HG02588 (cell line): ENCODE measurements around the gene CD177.
"Not testable (repeated sequence)": the region's sequence is repeated elsewhere in the genome, so short reads cannot be mapped to it uniquely, and the experiment has no call there.

Source experiments
- ATAC-seq: cut with Tn5 transposase; IDR thresholded peaks from one replicate; pipeline ENCODE4 v1.9.1; 2021; ENCODE audit warnings: mild to moderate bottlenecking, moderate library complexity; ENCODE audit not compliant: unreplicated experiment

The CD177 gene

DNA sequence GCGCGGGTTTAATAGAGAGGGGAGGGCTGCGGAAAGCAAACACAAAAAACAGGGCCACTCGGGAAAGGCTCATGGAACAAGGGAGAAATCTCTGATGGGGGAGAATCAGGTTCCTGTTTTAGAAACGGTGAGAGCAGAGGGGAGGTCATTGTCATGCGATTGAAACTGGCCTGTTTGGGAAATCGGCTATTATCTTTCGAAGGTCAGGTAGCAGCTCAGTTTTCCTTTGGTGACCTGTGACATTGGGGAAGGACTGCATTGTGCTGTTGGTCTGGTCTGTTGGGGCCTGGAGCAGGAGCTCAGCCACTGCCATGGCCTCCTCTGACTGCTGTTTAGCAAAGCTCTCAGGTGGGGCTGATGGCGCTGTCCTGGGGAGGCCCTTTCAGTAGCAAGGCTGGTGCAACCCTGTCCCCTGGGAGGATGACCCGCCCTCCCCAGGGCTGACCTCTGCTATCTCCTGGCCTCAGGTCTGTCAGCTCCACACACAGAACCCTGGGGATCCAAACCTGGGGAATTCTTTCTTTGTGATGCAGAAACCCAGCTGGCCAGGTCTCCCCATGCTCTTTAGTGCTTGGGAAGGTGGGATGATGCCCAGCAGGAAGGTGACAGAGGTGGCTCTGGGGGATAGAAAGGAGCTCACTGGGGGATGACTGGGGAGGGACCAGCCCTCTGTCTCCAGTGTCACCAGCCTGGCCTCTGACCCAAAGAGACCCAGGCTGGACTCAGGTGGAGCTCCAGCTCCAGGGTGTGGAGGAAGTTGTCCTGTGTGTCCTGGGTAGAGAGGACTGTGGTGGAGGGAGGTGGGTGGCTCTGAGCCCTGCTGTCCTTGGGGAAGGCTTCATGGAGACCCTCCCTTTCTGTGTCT is 21.2 kb upstream of the CD177 start:
- ATAC-seq: no peak

DNA sequence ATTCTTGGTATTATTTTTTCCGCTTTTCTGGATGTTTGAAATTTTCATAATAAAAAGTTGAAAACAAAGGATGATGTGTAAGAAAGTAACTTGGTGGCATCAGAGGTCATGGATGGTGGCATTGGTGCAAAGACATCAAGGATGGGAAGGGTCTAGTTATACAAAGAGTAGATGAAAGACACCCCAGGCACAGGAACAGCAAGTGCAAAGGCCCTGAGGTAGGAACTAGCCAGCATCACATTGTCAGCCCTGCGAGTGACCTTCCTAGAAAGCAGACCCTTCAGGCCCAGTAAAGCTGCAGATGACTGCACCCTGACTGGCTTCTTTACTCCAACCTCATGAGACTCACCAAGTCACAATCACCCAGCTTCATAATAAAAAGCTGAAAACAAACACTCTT is 17.0 kb upstream of the CD177 start:
- not testable (repeated sequence) for ATAC-seq

DNA sequence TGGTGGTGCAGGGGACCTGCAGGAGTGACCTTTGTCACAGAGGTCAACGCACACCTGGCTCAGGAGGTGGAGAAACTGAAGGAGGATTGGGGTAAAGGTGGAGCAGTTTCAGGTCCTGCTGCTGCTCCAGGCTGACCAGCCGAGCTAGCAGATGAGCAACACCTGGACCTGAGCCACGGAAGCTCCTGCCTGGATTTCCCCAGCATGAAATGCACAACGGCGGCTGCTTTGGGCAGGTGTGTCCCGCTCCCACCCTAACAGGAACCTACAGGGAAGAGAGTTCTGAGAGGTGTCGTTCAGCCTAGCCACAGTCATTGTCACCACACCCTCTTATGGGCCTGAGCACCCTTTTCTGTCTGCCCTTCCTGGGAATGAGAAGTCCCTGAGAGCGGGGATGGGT is 15.7 kb upstream of the CD177 start:
- no peak for ATAC-seq

DNA sequence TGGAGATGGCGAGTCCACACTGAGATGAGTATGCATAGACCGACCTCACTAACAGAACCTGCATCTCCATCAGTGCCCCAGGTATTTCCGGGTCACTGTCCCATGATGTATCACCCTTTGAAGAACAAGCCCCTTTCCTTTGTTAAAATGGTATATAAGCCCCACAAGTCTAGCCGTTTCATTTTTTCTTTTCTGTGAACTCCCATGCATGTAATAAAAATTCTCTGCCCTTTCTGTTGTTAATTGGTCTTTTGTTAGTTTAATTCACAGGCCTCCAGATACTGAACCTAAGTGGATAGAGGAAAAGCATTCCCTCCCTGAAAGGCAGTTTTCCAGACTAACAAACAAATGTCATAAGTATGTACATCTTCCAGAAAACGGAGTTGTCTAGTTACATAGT is 15.0 kb upstream of the CD177 start:
- no peak for ATAC-seq

DNA sequence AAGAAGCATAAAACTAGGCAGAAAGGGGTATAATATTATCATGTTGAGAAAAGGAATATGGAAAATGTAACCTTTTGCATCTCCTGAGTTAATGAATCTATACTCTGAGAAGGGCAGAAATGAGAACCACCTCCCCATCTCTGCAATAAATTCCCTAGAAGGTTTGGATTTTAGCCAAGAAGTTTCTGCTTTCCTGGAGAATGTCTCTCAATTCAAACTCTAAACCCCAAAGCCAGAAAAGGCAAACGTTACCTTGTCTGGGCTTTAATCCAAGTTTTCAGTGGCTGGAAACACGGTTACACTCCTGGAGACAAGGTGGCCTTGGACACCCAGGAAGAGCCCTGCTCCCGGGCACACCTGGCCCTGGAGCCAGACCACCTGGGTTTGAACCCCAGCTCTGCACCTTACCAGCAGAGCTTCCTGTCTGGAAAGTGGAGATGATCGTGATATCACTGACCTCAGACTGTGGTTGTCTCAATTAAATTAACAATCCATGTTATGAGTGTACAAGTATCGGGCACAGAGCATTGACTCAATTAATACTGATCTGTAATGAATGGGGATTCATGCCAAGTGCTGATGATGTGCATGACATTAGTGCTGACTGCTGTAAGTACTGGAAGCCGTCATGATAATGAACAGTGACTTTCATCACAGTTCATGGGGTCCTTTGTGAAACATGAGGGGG is 14.1 kb upstream of the CD177 start:
- ATAC-seq: not testable (repeated sequence)

DNA sequence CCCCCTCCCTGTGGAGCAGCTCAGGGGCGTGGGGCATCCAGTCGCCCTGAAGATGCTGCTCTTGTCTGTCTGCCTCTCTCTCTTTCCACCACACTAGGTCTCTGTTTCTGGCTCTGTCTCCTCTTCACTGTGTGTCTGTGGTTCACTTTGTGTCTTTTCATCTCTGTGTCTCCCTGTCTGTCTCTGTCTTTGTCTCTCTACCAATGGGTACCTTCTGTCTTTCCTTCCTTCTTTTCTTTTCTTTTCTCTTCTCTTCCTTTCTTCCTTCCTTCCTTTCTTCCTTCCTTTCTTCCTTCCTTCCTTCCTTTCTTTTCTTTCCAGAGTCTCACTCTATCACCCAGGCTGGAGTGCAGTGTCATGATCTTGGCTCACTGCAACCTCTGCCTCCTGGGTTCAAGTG is 13.4 kb upstream of the CD177 start:
- ATAC-seq: not testable (repeated sequence)

DNA sequence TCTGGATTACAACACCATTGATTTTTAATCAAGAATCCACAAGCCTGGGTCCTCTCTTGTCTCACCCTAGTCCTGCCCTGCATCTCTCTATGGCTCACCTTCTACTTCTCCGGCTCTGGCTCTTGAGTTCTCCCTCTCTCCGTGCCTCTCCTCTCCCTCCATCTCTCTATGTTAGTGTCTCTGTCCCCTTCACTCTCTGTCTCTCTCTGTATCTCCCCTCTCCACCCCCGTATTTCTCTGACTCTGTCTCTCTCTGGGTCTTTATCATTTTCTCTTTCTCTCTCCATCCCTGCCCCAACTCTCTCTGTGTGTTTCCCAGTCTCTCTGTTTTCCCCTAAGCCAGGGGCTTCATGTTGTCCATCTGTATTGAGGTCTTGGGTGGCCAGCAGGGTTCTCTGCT is 12.4 kb upstream of the CD177 start:
- not testable (repeated sequence) for ATAC-seq

- not testable (repeated sequence) for ATAC-seq
Observed at GRCh38 chr19:43342104-43342503, 11.4 kb upstream of the CD177 start.

- ATAC-seq: not testable (repeated sequence)
Observed at GRCh38 chr19:43344347-43344925, 9.1 kb upstream of the CD177 start.

DNA sequence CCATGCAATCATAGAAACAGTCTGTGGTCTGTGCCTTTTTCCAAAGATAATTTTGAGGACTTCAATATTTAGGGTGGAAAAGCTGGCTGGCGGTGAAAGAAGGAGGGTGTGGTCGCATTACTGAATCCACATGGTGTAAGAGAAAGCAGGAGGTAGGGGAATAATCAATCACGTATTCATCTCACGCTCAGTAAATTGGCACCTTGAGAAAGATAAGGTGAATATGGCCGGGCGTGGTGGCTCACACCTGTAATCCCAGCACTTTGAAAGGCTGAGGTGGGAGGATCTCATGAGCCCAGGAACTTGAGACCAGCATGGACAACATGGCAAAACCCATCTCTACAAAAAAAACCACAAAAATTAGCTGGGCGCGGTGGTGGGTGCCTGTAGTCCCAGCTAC is 3.7 kb upstream of the CD177 start:
- not testable (repeated sequence) for ATAC-seq

DNA sequence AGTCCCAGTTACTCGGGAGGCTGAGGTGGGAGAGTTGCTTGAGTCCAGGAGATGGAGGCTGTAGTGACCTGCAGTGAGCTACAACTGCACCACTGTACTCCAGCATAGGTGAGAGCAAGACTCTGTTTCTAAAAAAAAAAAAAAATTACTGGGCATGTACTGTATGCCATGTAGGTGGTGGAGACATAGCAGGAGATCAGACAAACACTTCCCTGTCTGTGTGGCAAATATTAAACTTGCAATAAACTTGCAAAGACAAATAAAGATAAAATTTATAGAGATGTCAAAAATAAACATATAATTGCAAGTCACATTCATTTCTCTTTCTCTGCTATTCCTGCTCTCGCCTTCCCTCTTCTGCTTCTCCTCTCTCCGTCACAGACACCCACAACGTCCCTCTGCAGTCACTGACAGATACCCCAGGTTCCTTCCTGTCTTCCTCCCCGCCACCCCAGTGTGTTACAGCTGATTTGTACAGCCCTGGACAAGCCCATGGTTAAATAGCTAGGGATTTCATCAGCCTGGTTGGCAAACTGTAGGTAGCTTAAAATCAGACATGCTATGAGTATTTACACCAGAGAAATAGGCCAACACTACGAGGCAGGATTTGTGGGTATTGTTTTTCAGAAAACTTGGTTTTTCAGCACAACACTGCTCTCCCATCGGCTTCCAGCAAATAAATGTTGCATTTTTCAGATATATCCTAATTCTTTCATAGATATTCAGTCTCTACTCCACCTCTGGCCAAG is 1.3 kb upstream of the CD177 start:
- ATAC-seq: no peak

DNA sequence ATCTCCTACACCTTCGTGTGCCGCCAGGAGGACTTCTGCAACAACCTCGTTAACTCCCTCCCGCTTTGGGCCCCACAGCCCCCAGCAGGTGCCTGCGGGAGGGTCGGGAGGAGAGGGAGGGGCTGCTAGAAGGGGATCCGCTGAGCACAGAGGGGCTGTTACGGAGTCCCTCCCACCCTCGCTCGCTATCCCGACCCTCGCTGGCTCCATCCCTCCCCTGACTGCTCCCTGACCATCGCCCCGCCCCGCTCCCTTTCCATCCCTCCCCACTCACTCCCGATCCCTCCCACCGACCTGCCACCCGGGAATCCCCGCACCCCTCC is 780 bp downstream of the CD177 start:
- ATAC-seq: no peak

GRCh38 chr19:43356749-43357148 is 3.3 kb downstream of the CD177 start:
- not testable (repeated sequence) for ATAC-seq

- ATAC-seq: no peak
Observed at GRCh38 chr19:43362179-43362578, 8.7 kb downstream of the CD177 start.

- ATAC-seq: no peak
Observed at GRCh38 chr19:43362745-43363144, 9.3 kb downstream of the CD177 start.

GRCh38 chr19:43365677-43366076 is 12.2 kb downstream of the CD177 start:
- not testable (repeated sequence) for ATAC-seq

DNA sequence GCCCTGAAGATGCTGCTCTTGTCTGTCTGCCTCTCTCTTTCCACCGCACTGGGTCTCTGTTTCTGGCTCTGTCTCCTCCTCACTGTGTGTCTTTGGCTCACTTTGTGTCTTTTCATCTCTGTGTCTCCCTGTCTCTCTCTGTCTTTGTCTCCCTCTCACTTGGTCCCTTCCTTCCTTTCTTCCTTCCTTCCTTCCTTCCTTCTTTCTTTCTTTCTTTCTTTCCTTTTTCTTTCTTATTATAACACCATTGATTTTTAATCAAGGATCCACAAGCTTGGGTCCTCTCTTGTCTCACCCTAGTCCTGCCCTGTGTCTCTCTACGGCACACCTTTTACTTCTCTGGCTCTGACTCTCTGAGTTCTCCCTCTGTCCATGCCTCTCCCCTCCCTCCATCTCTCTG is 14.3 kb downstream of the CD177 start:
- no peak for ATAC-seq

DNA sequence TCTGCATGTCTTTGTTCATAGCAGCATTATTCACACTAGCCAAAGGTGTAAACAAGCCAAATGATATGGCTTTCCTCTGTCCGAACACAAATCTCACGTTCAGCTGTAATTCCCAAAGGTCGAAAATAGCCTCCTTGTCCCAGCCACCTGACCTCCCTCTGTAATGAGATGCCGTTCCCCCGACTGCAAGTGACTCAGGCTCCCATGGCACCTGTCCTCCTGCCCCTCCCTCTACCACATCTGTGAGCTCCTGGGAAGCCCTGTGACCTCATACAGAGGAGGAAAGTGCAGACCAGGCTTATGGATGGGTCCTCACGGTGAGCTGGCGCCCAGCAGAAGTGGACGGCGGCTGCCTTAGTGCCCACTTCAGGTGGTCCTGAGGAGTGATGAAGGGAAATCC is 15.4 kb downstream of the CD177 start:
- ATAC-seq: not testable (repeated sequence)

DNA sequence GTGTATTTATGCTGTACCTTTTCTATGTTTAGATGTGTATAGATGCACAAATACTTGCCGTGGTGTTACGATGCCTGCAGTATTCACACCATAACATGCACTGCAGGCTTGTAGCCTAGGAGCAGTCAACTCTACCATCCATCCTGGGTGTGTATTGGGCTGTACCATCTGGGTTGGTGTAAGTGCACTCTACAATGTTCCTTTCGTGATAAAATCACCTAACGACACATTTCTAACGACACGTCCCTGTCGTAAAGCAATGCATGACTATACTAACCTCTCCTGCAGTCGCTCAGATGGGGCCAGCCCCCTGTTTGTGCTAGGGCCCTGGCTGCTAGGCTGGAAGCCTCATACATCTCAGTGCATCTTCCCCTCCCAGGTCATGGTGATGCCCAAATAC is 18.4 kb downstream of the CD177 start:
- no peak for ATAC-seq

- ATAC-seq: no peak
Observed at GRCh38 chr19:43372462-43372861, 19.0 kb downstream of the CD177 start.

DNA sequence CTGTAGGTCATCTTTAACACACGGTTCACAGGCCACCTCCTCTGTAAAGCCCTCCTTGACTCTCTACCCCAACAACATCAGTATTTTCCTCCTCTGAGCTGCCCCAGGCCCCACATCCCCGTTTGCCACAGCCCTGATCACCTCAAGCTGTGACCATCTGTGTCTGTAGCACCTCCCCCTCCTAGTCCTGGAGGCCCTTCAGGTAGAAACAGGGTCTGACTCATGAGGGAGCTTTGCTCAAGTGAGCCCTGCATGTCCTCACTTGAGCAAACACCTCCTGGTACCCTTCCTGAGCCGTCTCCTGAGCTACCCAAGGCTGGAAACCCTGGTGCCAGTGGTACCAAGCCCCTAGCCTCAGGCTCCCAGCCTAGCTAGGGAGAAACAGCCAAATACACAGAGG is 24.1 kb downstream of the CD177 start:
- ATAC-seq: not testable (repeated sequence)
